Measurements from ENCODE around the gene C6orf89. TPM values are rescaled to one million over a fixed set of nuclear protein-coding genes. Genes with fewer than 3 reads are reported as not detected.

The C6orf89 gene
- total RNA-seq, 2 experiments from 2014 or later = 24.2 to 24.5 TPM

Other genes with a start within 250 kb of the C6orf89 start
- 10 to 100 TPM; 90.1 to 92.3 TPM for gene CDKN1A, start 207.2 kb upstream of the C6orf89 start, total RNA-seq
- gene RAB44, start 188.1 kb upstream of the C6orf89 start, total RNA-seq = under 1 TPM in 1 of 2 experiments, not detected in 1; 0.05 TPM
- gene CPNE5, start 46.5 kb upstream of the C6orf89 start, total RNA-seq = 1 to 10 TPM; 1.2 to 1.7 TPM
- gene PPIL1, start 11.1 kb upstream of the C6orf89 start, total RNA-seq = 10 to 100 TPM; 42.8 to 44.0 TPM
- gene PI16, start 68.8 kb downstream of the C6orf89 start, total RNA-seq = under 1 TPM; 0.24 to 0.27 TPM
- 100 to 1,000 TPM in 1 of 2 experiments, 10 to 100 TPM in 1; 97.4 to 101 TPM for gene MTCH1, start 100.2 kb downstream of the C6orf89 start, total RNA-seq
- under 1 TPM; 0.25 to 0.48 TPM for gene FGD2, start 119.7 kb downstream of the C6orf89 start, total RNA-seq